HEK293T (cell line): ENCODE data around the gene PRKCG.
"Not testable (repeated sequence)": the region's sequence is repeated elsewhere in the genome, so short reads cannot be mapped to it uniquely, and the experiment has no call there.

ENCODE experiments used
- CTCF ChIA-PET: fragments of 350-600 bp; formaldehyde crosslinking; extraction: SDS; loops from one replicate; lab custom pipeline; 2021; ENCODE audit warnings: antibody characterized with exemption, inconsistent platforms; lab: Yijun Ruan, JAX
- POLR2A ChIA-PET: fragments of 350-600 bp; formaldehyde crosslinking; extraction: SDS; loops from one replicate; lab custom pipeline; 2020; ENCODE audit warnings: antibody characterized with exemption, inconsistent platforms; lab: Yijun Ruan, JAX
- DNase-seq: peaks from one replicate; pipeline ENCODE4 v3.0.0; 2012; ENCODE audit warnings: mixed read lengths; ENCODE audit errors: extremely low spot score
- ARNT ChIP-seq: fragments of 450-650 bp; IDR thresholded peaks from 2 replicates; pipeline ENCODE4 v1.6.1; 2017; ENCODE audit warnings: mild to moderate bottlenecking
- BHLHE40 ChIP-seq: fragments of 450-650 bp; IDR thresholded peaks from 2 replicates; pipeline ENCODE4 v1.6.1; 2016; ENCODE audit warnings: mild to moderate bottlenecking, moderate library complexity, borderline replicate concordance
- CTBP1 ChIP-seq: fragments of 450-650 bp; IDR thresholded peaks from 2 replicates; pipeline ENCODE4 v1.6.1; 2016; ENCODE audit warnings: borderline replicate concordance
- ELF4 ChIP-seq: fragments of 450-650 bp; IDR thresholded peaks from 2 replicates; pipeline ENCODE4 v1.6.1; 2017; ENCODE audit warnings: antibody characterized with exemption
- FOXA1 ChIP-seq: fragments of 450-650 bp; IDR thresholded peaks from 2 replicates; pipeline ENCODE4 v1.6.1; 2016; ENCODE audit warnings: mild to moderate bottlenecking
- FOXK2 ChIP-seq: fragments of 450-650 bp; IDR thresholded peaks from 2 replicates; pipeline ENCODE4 v1.6.1; 2016; ENCODE audit warnings: mild to moderate bottlenecking
- FOXM1 ChIP-seq: fragments of 450-650 bp; IDR thresholded peaks from 2 replicates; pipeline ENCODE4 v1.6.1; 2017; ENCODE audit warnings: mild to moderate bottlenecking, borderline replicate concordance
- HDGF ChIP-seq: fragments of 450-650 bp; IDR thresholded peaks from 2 replicates; pipeline ENCODE4 v1.6.1; 2017; ENCODE audit warnings: antibody characterized with exemption, borderline replicate concordance
- L3MBTL2 ChIP-seq: fragments of 450-650 bp; conservative IDR thresholded peaks from 2 replicates; pipeline ENCODE4 v1.6.1; 2016; ENCODE audit warnings: mild to moderate bottlenecking
- LEF1 ChIP-seq: fragments of 450-650 bp; IDR thresholded peaks from 2 replicates; pipeline ENCODE4 v1.6.1; 2017; ENCODE audit warnings: mild to moderate bottlenecking, borderline replicate concordance
- NFRKB ChIP-seq: fragments of 450-650 bp; IDR thresholded peaks from 2 replicates; pipeline ENCODE4 v1.6.1; 2016; ENCODE audit warnings: mild to moderate bottlenecking, moderate library complexity
- PKNOX1 ChIP-seq: fragments of 450-650 bp; IDR thresholded peaks from 2 replicates; pipeline ENCODE4 v1.6.1; 2016
- SP1 ChIP-seq: fragments of 450-650 bp; IDR thresholded peaks from 2 replicates; pipeline ENCODE4 v1.6.1; 2017
- SUZ12 ChIP-seq: fragments of 450-650 bp; IDR thresholded peaks from 2 replicates; pipeline ENCODE4 v1.6.1; 2016; ENCODE audit warnings: mild to moderate bottlenecking
- TARDBP ChIP-seq: fragments of 450-650 bp; IDR thresholded peaks from 2 replicates; pipeline ENCODE4 v1.6.1; 2016
- ZNF384 ChIP-seq: fragments of 450-650 bp; IDR thresholded peaks from 2 replicates; pipeline ENCODE4 v1.6.1; 2016

Gene PRKCG

DNA sequence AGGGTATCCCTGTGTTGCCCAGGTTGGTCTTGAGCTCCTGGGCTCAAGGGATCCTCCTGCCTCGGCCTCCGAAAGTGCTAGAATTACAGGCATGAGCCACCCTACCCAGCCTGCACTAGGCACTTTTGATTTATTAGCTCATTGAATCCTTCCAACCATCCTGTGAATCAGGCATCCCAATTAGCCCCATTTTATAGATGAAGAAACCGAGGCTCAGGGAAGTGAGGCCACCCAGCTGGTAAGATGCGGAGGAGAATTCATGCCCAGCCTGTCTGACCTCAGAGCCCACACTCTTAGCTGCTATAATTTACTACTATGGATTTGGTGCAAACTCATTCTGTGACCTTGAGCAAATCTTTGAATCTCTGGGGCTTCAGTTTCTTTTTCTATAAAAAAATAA is 62.9 kb downstream of the PRKCG start:
- CTCF ChIA-PET, result no interaction called here
- TF ChIP-seq ARNT (no peak), HDGF (no peak), FOXA1 (no peak), PKNOX1 (no peak), ELF4 (no peak), SP1 (no peak), LEF1 (no peak), ZNF384 (no peak), NFRKB (no peak), FOXK2 (no peak), L3MBTL2 (no peak)
- no peak for DNase-seq
- POLR2A ChIA-PET, result interaction anchor here (1.3 kb wide), 1 partner anchor 9 kb away, joined by 3 read pairs; no protein-coding TSS in a partner anchor

- TF ChIP-seq L3MBTL2, result no peak
- TF ChIP-seq ARNT, result no peak
- TF ChIP-seq SUZ12, result no peak
- TF ChIP-seq ELF4, result no peak
- TF ChIP-seq FOXM1, result no peak
- TF ChIP-seq ZNF384, result no peak
- no peak for TF ChIP-seq NFRKB
- no peak for TF ChIP-seq SP1
- ChIA-PET POLR2A (interaction anchor here (1.2 kb wide), 1 partner anchor 16 kb away, joined by 3 read pairs; no protein-coding TSS in a partner anchor), CTCF (no interaction called here)
- peak; percentile 43 for DNase-seq
Measured at GRCh38 chr19:53945441-53945840, 63.4 kb downstream of the PRKCG start.

DNA sequence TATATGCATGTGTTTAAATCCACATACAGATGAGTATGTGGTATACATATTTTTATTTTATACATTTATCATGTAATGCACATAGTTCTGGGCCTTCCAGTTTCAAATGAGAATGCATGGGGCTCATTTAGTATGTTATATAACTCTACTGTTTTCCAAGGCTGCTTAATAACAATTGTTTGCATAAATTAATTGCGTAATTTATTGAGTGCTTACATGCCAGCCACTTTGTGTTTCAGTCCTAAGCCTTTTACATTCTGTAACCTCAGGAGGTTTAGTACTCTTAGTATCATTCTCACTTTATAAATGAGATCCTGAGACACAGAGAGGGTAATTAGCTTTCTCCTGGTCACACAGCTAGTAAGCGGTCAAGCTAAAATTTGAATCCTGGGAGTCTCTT is 64.0 kb downstream of the PRKCG start:
- no peak for DNase-seq
- TF ChIP-seq FOXM1, result no peak
- TF ChIP-seq ARNT, result no peak
- TF ChIP-seq HDGF, result no peak
- no peak for TF ChIP-seq ELF4
- no peak for TF ChIP-seq CTBP1
- no peak for TF ChIP-seq PKNOX1
- TF ChIP-seq BHLHE40, result no peak
- no peak for TF ChIP-seq FOXK2
- no peak for TF ChIP-seq L3MBTL2
- no peak for TF ChIP-seq ZNF384
- ChIA-PET CTCF (no interaction called here), POLR2A (interaction anchor here (1.2 kb wide), 1 partner anchor 15 kb away, joined by 3 read pairs; no protein-coding TSS in a partner anchor)

DNA sequence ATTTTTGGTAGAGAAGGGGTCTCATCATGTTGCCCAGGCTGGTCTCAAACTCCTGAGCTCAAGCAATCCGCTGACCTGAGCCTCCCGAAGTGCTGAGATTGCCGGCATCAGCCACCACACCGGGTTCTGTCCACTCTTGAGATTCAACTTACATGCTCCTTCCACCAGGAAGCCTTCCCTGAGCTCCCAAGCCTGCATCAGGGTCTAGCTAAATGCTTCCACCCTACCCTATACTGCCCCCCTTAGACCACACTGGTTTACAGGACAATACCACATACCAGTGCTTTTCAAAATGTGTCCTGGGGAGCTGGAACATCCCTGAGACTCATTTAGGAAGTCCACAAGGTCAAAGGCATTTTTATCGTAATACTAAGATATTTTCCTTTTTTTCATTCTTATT is 65.6 kb downstream of the PRKCG start:
- ChIA-PET POLR2A (interaction anchor here (0.6 to 1.1 kb wide), 2 partner anchors 33 to 1393 kb away, joined by 3 to 4 read pairs; no protein-coding TSS in a partner anchor), CTCF (interaction anchor here (0.5 to 2.0 kb wide), 12 partner anchors 12 to 154 kb away, joined by 3 to 11 read pairs (median 4); no protein-coding TSS in a partner anchor)
- peak; percentile 47 for DNase-seq
- TF ChIP-seq FOXM1, result no peak
- no peak for TF ChIP-seq SP1
- no peak for TF ChIP-seq FOXK2
- no peak for TF ChIP-seq ZNF384
- no peak for TF ChIP-seq FOXA1
- TF ChIP-seq NFRKB, result no peak
- no peak for TF ChIP-seq PKNOX1
- TF ChIP-seq BHLHE40, result no peak
- no peak for TF ChIP-seq LEF1
- no peak for TF ChIP-seq TARDBP
- TF ChIP-seq HDGF, result no peak
- no peak for TF ChIP-seq SUZ12
- no peak for TF ChIP-seq ELF4
- no peak for TF ChIP-seq L3MBTL2
- no peak for TF ChIP-seq ARNT
- TF ChIP-seq CTBP1, result no peak

- CTCF ChIA-PET, result interaction anchor here (0.9 to 2.0 kb wide), 5 partner anchors 15 to 92 kb away, joined by 3 to 11 read pairs (median 4); no protein-coding TSS in a partner anchor
Measured at GRCh38 chr19:53948611-53949010, 66.6 kb downstream of the PRKCG start.

DNA sequence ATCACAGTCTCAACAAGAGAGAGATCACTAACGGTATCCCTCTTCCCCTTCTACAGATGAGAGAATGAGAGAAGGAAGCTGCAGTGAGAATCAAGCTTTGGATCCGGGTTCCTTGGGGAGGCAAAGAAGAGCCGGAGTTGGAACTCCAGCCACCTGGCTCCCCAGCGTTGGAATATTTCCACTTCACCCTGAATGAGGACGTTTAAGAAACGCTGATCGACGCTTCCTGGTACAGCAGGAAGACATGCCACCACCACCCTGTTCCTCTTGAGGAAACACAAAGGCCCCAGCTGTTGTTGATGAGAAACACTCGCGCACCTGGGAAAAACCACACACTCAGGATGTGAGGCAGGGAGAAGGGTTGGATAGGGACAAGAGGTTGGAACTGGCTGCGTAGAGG is 69.4 kb downstream of the PRKCG start:
- TF ChIP-seq ARNT (no peak), ZNF384 (no peak)
- POLR2A ChIA-PET, result interaction anchor here (1.0 kb wide), 1 partner anchor 72 kb away, joined by 4 read pairs; no protein-coding TSS in a partner anchor
- CTCF ChIA-PET, result no interaction called here
- no peak for DNase-seq

More at GRCh38 chr19:53948611-53949010, 66.6 kb downstream of the PRKCG start:
- DNase-seq, POLR2A ChIA-PET: not testable (repeated sequence)

- ChIA-PET POLR2A (interaction anchor here (1.0 kb wide), 1 partner anchor 73 kb away, joined by 4 read pairs; no protein-coding TSS in a partner anchor), CTCF (interaction anchor here (1.3 kb wide), 1 partner anchor 10 kb away, joined by 3 read pairs; no protein-coding TSS in a partner anchor)
- DNase-seq, result no peak
- TF ChIP-seq CTBP1 (no peak), PKNOX1 (peak; percentile 25; the same call in 1 of the 2 replicates), L3MBTL2 (no peak)
Measured at GRCh38 chr19:53951947-53952346, 70.0 kb downstream of the PRKCG start.
